Body of pancreas (tissue), 4 donors: ENCODE measurements around the gene MINK1.
A peak's percentile ranks its signal among the peaks of the same experiment; 100 is the strongest.

Source experiments
- CTCF ChIP-seq, 7 experiments: fragments of 450-650 bp in 4 of 7; fragments of 200-600 bp in 3 of 7; sonication (generic) in 3 of 7; IDR thresholded peaks; one replicate each; pipeline ENCODE4 v1.5.1; 2016 to 2019; ENCODE audit warnings: antibody characterized with exemption in 7 of 7
- POLR2A ChIP-seq, 3 donors: fragments of 450-650 bp; IDR thresholded peaks; one replicate each; pipeline ENCODE4 v1.6.1; 2016; ENCODE audit warnings: antibody characterized with exemption in 3 of 3, mild to moderate bottlenecking in 2 of 3

GRCh38 chr17:4881761-4882555 lies 48.8 kb downstream of the MINK1 start:
- TF ChIP-seq CTCF (IDR thresholded peaks at IDR 0.05) = peak; percentile 72 to 93 (median 83)
- no peak for TF ChIP-seq POLR2A (IDR thresholded peaks at IDR 0.05)
